IMR-90 (cell line): Measurements from ENCODE around the gene CRLF1.

ENCODE experiments used
- CEBPB ChIP-seq: IDR thresholded peaks from 2 replicates; pipeline ENCODE4 v1.6.1; 2012; ENCODE audit warnings: low read depth, low read length, improper control_type of control experiment
- CTCF ChIP-seq: conservative IDR thresholded peaks from 2 replicates; pipeline ENCODE4 v1.5.1; 2012; ENCODE audit warnings: mild to moderate bottlenecking, low read depth, low read length, improper control_type of control experiment
- POLR2A ChIP-seq: IDR thresholded peaks from 2 replicates; pipeline ENCODE4 v1.6.1; 2012; ENCODE audit warnings: mild to moderate bottlenecking, low read depth, low read length
- RAD21 ChIP-seq: IDR thresholded peaks from 2 replicates; pipeline ENCODE4 v1.6.1; 2012; ENCODE audit warnings: low read length, improper control_type of control experiment
- RCOR1 ChIP-seq: IDR thresholded peaks from 2 replicates; pipeline ENCODE4 v1.6.1; 2012; ENCODE audit warnings: mild to moderate bottlenecking, low read length, improper control_type of control experiment; ENCODE audit not compliant: insufficient replicate concordance
- SMC3 ChIP-seq: fragments of 150-350 bp; IDR thresholded peaks from 2 replicates; pipeline ENCODE4 v1.6.1; 2016; ENCODE audit warnings: low read depth, mild to moderate bottlenecking, antibody characterized with exemption, low read length, moderate library complexity
- TF ChIP-seq, protein P1 (sequence below): fragments of 150-350 bp; IDR thresholded peaks from 2 replicates; pipeline ENCODE4 v1.6.1; 2017; ENCODE audit warnings: mild to moderate bottlenecking, antibody characterized with exemption, low read length, low read depth

DNA sequence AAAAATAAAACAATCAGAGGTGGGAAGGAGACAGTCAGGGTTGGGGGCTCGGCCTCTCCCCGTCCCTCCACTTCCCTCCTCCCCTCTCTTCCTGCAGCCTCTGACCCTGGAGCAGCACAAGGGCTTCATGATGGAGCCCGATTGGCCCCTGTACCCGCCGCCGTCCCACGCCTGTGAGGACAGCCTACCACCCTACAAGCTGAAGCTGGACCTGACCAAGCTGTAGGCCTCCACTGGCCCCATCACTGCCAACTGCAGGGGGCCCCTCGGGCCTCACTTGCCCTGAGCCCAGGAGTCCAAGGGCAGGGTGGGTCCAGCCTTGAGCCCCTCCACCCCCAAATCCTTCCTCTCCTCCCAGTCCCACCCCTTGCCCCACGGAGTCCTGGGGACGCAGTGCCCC lies 13.7 kb upstream of the CRLF1 start:
- TF ChIP-seq CTCF (no peak), POLR2A (no peak), RAD21 (no peak), RCOR1 (no peak), CEBPB (no peak), SMC3 (no peak)
- TF ChIP-seq, protein P1, sequence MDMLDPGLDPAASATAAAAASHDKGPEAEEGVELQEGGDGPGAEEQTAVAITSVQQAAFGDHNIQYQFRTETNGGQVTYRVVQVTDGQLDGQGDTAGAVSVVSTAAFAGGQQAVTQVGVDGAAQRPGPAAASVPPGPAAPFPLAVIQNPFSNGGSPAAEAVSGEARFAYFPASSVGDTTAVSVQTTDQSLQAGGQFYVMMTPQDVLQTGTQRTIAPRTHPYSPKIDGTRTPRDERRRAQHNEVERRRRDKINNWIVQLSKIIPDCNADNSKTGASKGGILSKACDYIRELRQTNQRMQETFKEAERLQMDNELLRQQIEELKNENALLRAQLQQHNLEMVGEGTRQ, result no peak
